Measurements from ENCODE around the gene PVALEF.
A peak's percentile ranks its signal among the peaks of the same experiment; 100 is the strongest.

PVALEF gene

DNA sequence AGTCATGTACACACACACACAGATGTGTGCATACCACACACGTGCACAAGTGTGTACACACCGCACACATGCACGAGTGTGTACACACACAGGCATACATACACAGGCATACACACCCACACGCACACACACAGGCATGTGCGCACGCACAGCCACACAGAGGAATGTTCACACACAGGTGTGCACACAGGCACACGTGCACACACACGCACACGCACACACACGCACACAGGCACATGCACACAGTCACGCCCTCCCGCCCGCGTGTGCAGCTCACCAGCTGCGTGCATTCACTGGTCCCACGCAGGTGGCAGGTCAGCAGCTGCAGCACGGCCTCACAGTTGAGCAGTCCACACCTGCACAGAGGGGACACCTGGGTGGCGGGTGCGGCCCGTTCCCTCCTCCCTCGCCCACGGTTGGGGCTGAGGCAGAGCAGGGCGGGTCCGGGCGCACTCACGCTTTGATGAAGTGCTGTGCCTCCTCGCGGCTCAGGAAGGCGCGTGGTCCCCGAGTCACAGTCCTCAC, 65.9 kb downstream of the PVALEF start:
- TF ChIP-seq, protein P1, sequence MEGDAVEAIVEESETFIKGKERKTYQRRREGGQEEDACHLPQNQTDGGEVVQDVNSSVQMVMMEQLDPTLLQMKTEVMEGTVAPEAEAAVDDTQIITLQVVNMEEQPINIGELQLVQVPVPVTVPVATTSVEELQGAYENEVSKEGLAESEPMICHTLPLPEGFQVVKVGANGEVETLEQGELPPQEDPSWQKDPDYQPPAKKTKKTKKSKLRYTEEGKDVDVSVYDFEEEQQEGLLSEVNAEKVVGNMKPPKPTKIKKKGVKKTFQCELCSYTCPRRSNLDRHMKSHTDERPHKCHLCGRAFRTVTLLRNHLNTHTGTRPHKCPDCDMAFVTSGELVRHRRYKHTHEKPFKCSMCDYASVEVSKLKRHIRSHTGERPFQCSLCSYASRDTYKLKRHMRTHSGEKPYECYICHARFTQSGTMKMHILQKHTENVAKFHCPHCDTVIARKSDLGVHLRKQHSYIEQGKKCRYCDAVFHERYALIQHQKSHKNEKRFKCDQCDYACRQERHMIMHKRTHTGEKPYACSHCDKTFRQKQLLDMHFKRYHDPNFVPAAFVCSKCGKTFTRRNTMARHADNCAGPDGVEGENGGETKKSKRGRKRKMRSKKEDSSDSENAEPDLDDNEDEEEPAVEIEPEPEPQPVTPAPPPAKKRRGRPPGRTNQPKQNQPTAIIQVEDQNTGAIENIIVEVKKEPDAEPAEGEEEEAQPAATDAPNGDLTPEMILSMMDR (IDR thresholded peaks at IDR 0.05; ENCODE audit: insufficient read depth, low read length, poor library complexity, severe bottlenecking), result no peak
- H3K4me3 ChIP-seq (replicated peaks; ENCODE audit: low read depth, low read length), result no peak overlapping the region
- peaks cover 23% of the 10 kb centered on the region for H3K36me3 ChIP-seq (ENCODE audit: control insufficient read depth, insufficient read depth, low read length)
- H3K27me3 ChIP-seq (replicated peaks; ENCODE audit: control insufficient read depth, insufficient read depth, low read length), result no peaks in the 10 kb centered on the region
- DNase-seq (ENCODE audit: extremely low read depth, insufficient read length), result peak; percentile 23

DNA sequence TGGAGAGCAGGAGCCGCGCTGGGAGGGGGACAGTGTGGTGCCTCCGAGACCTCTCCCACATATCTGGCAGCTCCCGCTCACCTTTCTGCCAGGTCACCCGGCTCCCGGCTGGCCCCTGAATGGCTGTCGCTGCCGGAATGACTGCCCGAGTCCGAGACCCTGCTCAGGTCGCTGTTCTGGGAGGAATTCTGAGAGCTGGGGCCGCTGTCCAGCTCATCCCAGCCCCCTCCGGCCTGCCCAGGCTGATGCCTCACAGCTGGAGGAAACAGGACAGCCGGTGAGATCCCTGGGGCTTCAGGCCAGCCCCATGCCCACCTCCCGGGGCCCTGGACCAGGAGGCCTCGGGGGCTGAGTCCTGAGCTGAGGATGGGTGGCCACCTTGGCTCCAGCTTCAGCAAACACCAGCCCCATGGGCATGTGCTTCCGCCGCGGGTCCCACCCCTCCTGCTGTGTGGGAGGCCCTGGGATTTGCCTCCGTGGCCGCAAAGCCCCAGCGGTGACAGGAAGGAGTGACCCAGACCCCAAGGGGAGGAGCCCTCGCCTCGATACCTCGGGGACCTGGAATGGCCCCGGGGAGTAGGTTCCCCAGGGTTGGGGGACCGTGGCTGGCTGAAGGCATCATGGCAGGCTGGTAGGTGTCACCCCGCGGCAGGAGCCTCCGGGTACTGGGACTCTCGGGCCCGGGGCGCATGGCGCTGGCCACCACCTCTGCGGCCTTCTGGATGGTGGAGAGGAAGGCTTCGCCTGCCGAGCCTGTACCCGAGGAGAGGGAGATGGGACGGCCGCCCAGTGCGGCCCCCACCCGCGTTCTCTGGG, 66.7 kb downstream of the PVALEF start:
- TF ChIP-seq, protein P1 (IDR thresholded peaks at IDR 0.05; ENCODE audit: insufficient read depth, low read length, poor library complexity, severe bottlenecking), result no peak

More for the DNA sequence above, 66.7 kb downstream of the PVALEF start:
- H3K27me3 ChIP-seq (replicated peaks; ENCODE audit: control insufficient read depth, insufficient read depth, low read length), result no peaks in the 10 kb centered on the region
- DNase-seq (ENCODE audit: extremely low read depth, insufficient read length), result peak; percentile 10
- no peak overlapping the region for H3K4me3 ChIP-seq (replicated peaks; ENCODE audit: low read depth, low read length)
- peaks cover 23% of the 10 kb centered on the region for H3K36me3 ChIP-seq (ENCODE audit: control insufficient read depth, insufficient read depth, low read length)

Measured in GM06990 (cell line).